ENCODE data around the gene UBD.

Gene UBD

GRCh38 chr6:29557320-29557719 is 2.2 kb downstream of the UBD start (continued):
- TF ChIP-seq ATF2 (tag by site-specific recombination; IDR thresholded peaks at IDR 0.05; ENCODE audit: low read depth) (no peak), ZNF837 (tag by site-specific recombination; IDR thresholded peaks at IDR 0.05) (no peak), ZNF2 (tag by site-specific recombination; IDR thresholded peaks at IDR 0.05) (no peak), ZNF707 (tag by site-specific recombination; IDR thresholded peaks at IDR 0.05) (no peak), ZNF555 (tag by site-specific recombination; conservative IDR thresholded peaks at IDR 0.05) (no peak), ZNF670 (tag by site-specific recombination; IDR thresholded peaks at IDR 0.05; ENCODE audit: low read depth) (no peak), GLI4 (tag by site-specific recombination; IDR thresholded peaks at IDR 0.05) (no peak), ZNF202 (tag by site-specific recombination; IDR thresholded peaks at IDR 0.05; ENCODE audit: borderline replicate concordance) (no peak), ZNF792 (tag by site-specific recombination; IDR thresholded peaks at IDR 0.05) (no peak), ZNF239 (tag by site-specific recombination; IDR thresholded peaks at IDR 0.05) (no peak), ZNF391 (tag by site-specific recombination; IDR thresholded peaks at IDR 0.05; ENCODE audit: borderline replicate concordance, low read depth) (no peak)
- TF ChIP-seq, protein P1, sequence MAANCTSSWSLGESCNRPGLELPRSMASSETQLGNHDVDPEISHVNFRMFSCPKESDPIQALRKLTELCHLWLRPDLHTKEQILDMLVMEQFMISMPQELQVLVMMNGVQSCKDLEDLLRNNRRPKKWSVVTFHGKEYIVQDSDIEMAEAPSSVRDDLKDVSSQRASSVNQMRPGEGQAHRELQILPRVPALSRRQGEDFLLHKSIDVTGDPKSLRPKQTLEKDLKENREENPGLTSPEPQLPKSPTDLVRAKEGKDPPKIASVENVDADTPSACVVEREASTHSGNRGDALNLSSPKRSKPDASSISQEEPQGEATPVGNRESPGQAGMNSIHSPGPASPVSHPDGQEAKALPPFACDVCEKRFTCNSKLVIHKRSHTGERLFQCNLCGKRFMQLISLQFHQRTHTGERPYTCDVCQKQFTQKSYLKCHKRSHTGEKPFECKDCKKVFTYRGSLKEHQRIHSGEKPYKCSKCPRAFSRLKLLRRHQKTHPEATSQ (tag by site-specific recombination; IDR thresholded peaks at IDR 0.05), result no peak

DNA sequence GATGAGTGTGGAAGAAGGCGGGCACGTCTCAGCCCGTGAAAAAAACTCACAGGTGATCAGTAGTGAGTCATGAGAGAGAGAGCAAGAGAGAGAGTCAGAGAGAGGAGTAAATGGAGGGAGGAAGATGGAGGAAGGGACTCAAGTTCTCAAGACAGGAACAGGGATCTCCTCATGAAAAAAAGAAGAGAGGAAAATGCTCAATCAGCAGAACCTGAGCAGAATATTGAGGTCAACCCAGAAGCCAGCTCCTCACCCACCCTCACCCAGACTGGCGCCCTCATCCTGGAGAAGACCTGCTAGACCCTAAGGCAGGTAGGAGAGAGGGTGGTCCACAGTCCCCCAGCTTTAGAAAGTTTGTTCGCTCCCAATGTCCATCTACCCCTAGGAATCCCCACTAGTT is 4.8 kb downstream of the UBD start:
- Histone ChIP-seq H3K9me3 (ENCODE audit: control insufficient read depth, insufficient read depth, low read depth, low read length) (no peaks in the 10 kb centered on the region), H3K4me3 (ENCODE audit: low read depth, low read length) (no peak overlapping the region), H3K36me3 (ENCODE audit: control insufficient read depth in 2 of 2, insufficient read depth in 1 of 2, low read length in 2 of 2) (no peaks in the 10 kb centered on the region), H3K27ac (ENCODE audit: extremely low read depth, low read depth, low read length) (no peak overlapping the region), H3K4me1 (ENCODE audit: control insufficient read depth, insufficient read depth, low read length) (peaks cover 12% of the 10 kb centered on the region)
- no peak for TF ChIP-seq ZBTB10 (tag by site-specific recombination; IDR thresholded peaks at IDR 0.05)
- no peak for TF ChIP-seq ZNF558 (tag by site-specific recombination; IDR thresholded peaks at IDR 0.05)
- TF ChIP-seq ZNF521 (tag by site-specific recombination; IDR thresholded peaks at IDR 0.05), result no peak
- TF ChIP-seq ZNF138 (tag by site-specific recombination; IDR thresholded peaks at IDR 0.05; ENCODE audit: borderline replicate concordance), result no peak
- no peak for TF ChIP-seq ZNF426 (tag by site-specific recombination; IDR thresholded peaks at IDR 0.05)
- TF ChIP-seq ZNF423 (tag by site-specific recombination; IDR thresholded peaks at IDR 0.05), result no peak
- no peak for TF ChIP-seq REPIN1 (tag by site-specific recombination; IDR thresholded peaks at IDR 0.05; ENCODE audit: low read depth)
- TF ChIP-seq ZNF664 (tag by site-specific recombination; IDR thresholded peaks at IDR 0.05), result no peak
- TF ChIP-seq ZNF146 (tag by site-specific recombination; IDR thresholded peaks at IDR 0.05), result no peak
- TF ChIP-seq KLF7 (tag by site-specific recombination; IDR thresholded peaks at IDR 0.05; ENCODE audit: borderline replicate concordance), result no peak
- no peak for TF ChIP-seq ZNF639 (tag by site-specific recombination; IDR thresholded peaks at IDR 0.05)
- no peak for TF ChIP-seq ZNF747 (tag by site-specific recombination; IDR thresholded peaks at IDR 0.05)
- TF ChIP-seq ZSCAN30 (tag by site-specific recombination; IDR thresholded peaks at IDR 0.05), result no peak
- no peak for TF ChIP-seq RBAK (tag by site-specific recombination; IDR thresholded peaks at IDR 0.05)
- no peak for TF ChIP-seq MYNN (tag by site-specific recombination; IDR thresholded peaks at IDR 0.05; ENCODE audit: borderline replicate concordance)
- TF ChIP-seq ZNF610 (tag by site-specific recombination; IDR thresholded peaks at IDR 0.05; ENCODE audit: borderline replicate concordance), result no peak
- TF ChIP-seq ZNF202 (tag by site-specific recombination; IDR thresholded peaks at IDR 0.05; ENCODE audit: borderline replicate concordance), result no peak
- no peak for TF ChIP-seq ZSCAN18 (tag by site-specific recombination; IDR thresholded peaks at IDR 0.05)
- no peak for TF ChIP-seq ZNF140 (tag by site-specific recombination; IDR thresholded peaks at IDR 0.05)
- TF ChIP-seq ZNF621 (tag by site-specific recombination; IDR thresholded peaks at IDR 0.05), result no peak
- ChIA-PET POLR2A (no interaction called here), CTCF (interaction anchor here (0.7 kb wide), 1 partner anchor 95 kb away, joined by 3 read pairs; no protein-coding TSS in a partner anchor)

Data from HEK293 (cell line).